Measurements from ENCODE around the gene CD38.

Gene CD38

GRCh38 chr4:15832523-15833451 is 54.7 kb downstream of the CD38 start:
- no peak overlapping the region for H2AFZ ChIP-seq (ENCODE audit: low read length)
- no peak overlapping the region for H2BK15ac ChIP-seq (ENCODE audit: low read length)
- H3K4ac ChIP-seq (ENCODE audit: low read length): no peak overlapping the region
- no peak overlapping the region for H3K4me2 ChIP-seq (ENCODE audit: insufficient read depth, low read length, poor library complexity, severe bottlenecking)
- no peak overlapping the region for H3K27ac ChIP-seq (replicated peaks; ENCODE audit: low read length)
- H2BK5ac ChIP-seq (ENCODE audit: low read length): no peak overlapping the region
- peaks cover 0 to 1% of the 10 kb centered on the region in 2 donors for H3K9me3 ChIP-seq (replicated peaks in 1 of 2; ENCODE audit: control insufficient read depth in 2 of 2, insufficient read depth in 1 of 2, low read depth in 1 of 2, low read length in 2 of 2)
- no peak overlapping the region for H4K91ac ChIP-seq (ENCODE audit: low read depth, low read length, poor library complexity)
- no peak overlapping the region for H3K14ac ChIP-seq (ENCODE audit: low read length)
- no peak overlapping the region for H3K23ac ChIP-seq (ENCODE audit: low read depth, low read length, poor library complexity)
- no peak overlapping the region for H3K9ac ChIP-seq (ENCODE audit: low read depth, low read length, poor library complexity)
- peaks cover 2% of the 10 kb centered on the region for H3K79me1 ChIP-seq (ENCODE audit: low read depth, low read length)
- no peak overlapping the region for H4K8ac ChIP-seq (ENCODE audit: low read depth, low read length)
- peak overlapping the region in 1 of 2 donors; percentile 6 for H3K4me3 ChIP-seq (ENCODE audit: low read length in 2 of 2)
- no peak for DNase-seq (ENCODE audit: low spot score)
- H3K36me3 ChIP-seq (replicated peaks in 1 of 2; ENCODE audit: control insufficient read depth in 2 of 2, insufficient read depth in 2 of 2, low read length in 2 of 2): no peaks in the 10 kb centered on the region
- no peaks in the 10 kb centered on the region for H3K4me1 ChIP-seq (ENCODE audit: control insufficient read depth in 2 of 2, insufficient read depth in 1 of 2, low read depth in 1 of 2, low read length in 2 of 2)
- no peak overlapping the region for H2BK12ac ChIP-seq (ENCODE audit: low read length)
- WGBS, 2 donors (ENCODE audit: extremely low coverage in 2 of 2, insufficient read length in 2 of 2, insufficient replicate concordance in 1 of 2): no CpG with 5 or more reads among the region's 3 CpGs
- no peaks in the 10 kb centered on the region for H3K27me3 ChIP-seq (ENCODE audit: control insufficient read depth in 3 of 3, insufficient read depth in 3 of 3, low read depth in 1 of 3, low read length in 3 of 3)
- no peak overlapping the region for H2BK120ac ChIP-seq (ENCODE audit: low read depth, low read length)
- H2AK5ac ChIP-seq (ENCODE audit: low read depth, low read length): no peak overlapping the region
- no peak overlapping the region for H3K18ac ChIP-seq (ENCODE audit: low read length)

- H3K79me1 ChIP-seq (ENCODE audit: low read depth, low read length): peaks cover 2% of the 10 kb centered on the region
- H4K8ac ChIP-seq (ENCODE audit: low read depth, low read length): no peak overlapping the region
- no CpG with 5 or more reads among the region's 1 CpG for WGBS, 2 donors (ENCODE audit: extremely low coverage in 2 of 2, insufficient read length in 2 of 2, insufficient replicate concordance in 1 of 2)
- no peak overlapping the region for H2BK120ac ChIP-seq (ENCODE audit: low read depth, low read length)
- H3K9ac ChIP-seq (ENCODE audit: low read depth, low read length, poor library complexity): no peak overlapping the region
- H4K91ac ChIP-seq (ENCODE audit: low read depth, low read length, poor library complexity): no peak overlapping the region
- H2BK5ac ChIP-seq (ENCODE audit: low read length): no peak overlapping the region
- H3K4me3 ChIP-seq (ENCODE audit: low read length in 2 of 2): no peak overlapping the region
- peaks cover 0 to 1% of the 10 kb centered on the region in 2 donors for H3K9me3 ChIP-seq (replicated peaks in 1 of 2; ENCODE audit: control insufficient read depth in 2 of 2, insufficient read depth in 1 of 2, low read depth in 1 of 2, low read length in 2 of 2)
- H2BK15ac ChIP-seq (ENCODE audit: low read length): no peak overlapping the region
- H3K27me3 ChIP-seq (ENCODE audit: control insufficient read depth in 3 of 3, insufficient read depth in 3 of 3, low read depth in 1 of 3, low read length in 3 of 3): no peaks in the 10 kb centered on the region
- H3K4ac ChIP-seq (ENCODE audit: low read length): no peak overlapping the region
- no peak overlapping the region for H3K4me2 ChIP-seq (ENCODE audit: insufficient read depth, low read length, poor library complexity, severe bottlenecking)
- H3K18ac ChIP-seq (ENCODE audit: low read length): no peak overlapping the region
- H3K36me3 ChIP-seq (replicated peaks in 1 of 2; ENCODE audit: control insufficient read depth in 2 of 2, insufficient read depth in 2 of 2, low read length in 2 of 2): no peaks in the 10 kb centered on the region
- H2AFZ ChIP-seq (ENCODE audit: low read length): no peak overlapping the region
- no peak overlapping the region for H3K14ac ChIP-seq (ENCODE audit: low read length)
- peaks cover 0 to 2% of the 10 kb centered on the region in 2 donors for H3K4me1 ChIP-seq (ENCODE audit: control insufficient read depth in 2 of 2, insufficient read depth in 1 of 2, low read depth in 1 of 2, low read length in 2 of 2)
- no peak overlapping the region for H2AK5ac ChIP-seq (ENCODE audit: low read depth, low read length)
- no peak overlapping the region for H2BK12ac ChIP-seq (ENCODE audit: low read length)
- no peak overlapping the region for H3K27ac ChIP-seq (replicated peaks; ENCODE audit: low read length)
- no peak overlapping the region for H3K23ac ChIP-seq (ENCODE audit: low read depth, low read length, poor library complexity)
- no peak for DNase-seq (ENCODE audit: low spot score)
Measured at GRCh38 chr4:15833801-15834200, 55.7 kb downstream of the CD38 start.

GRCh38 chr4:15836362-15836761 is 58.2 kb downstream of the CD38 start:
- H3K4ac ChIP-seq (ENCODE audit: low read length): no peak overlapping the region
- no peak overlapping the region for H3K4me3 ChIP-seq (ENCODE audit: low read length in 2 of 2)
- H4K91ac ChIP-seq (ENCODE audit: low read depth, low read length, poor library complexity): no peak overlapping the region
- no peak for DNase-seq (ENCODE audit: low spot score)
- no peak overlapping the region for H2AK5ac ChIP-seq (ENCODE audit: low read depth, low read length)
- H3K9ac ChIP-seq (ENCODE audit: low read depth, low read length, poor library complexity): no peak overlapping the region
- H2BK15ac ChIP-seq (ENCODE audit: low read length): no peak overlapping the region
- no peaks in the 10 kb centered on the region for H3K9me3 ChIP-seq (replicated peaks in 1 of 2; ENCODE audit: control insufficient read depth in 2 of 2, insufficient read depth in 1 of 2, low read depth in 1 of 2, low read length in 2 of 2)
- no peak overlapping the region for H3K14ac ChIP-seq (ENCODE audit: low read length)
- H3K23ac ChIP-seq (ENCODE audit: low read depth, low read length, poor library complexity): no peak overlapping the region
- H3K4me2 ChIP-seq (ENCODE audit: insufficient read depth, low read length, poor library complexity, severe bottlenecking): no peak overlapping the region
- H3K27ac ChIP-seq (replicated peaks; ENCODE audit: low read length): no peak overlapping the region
- no peak overlapping the region for H2AFZ ChIP-seq (ENCODE audit: low read length)
- H3K79me1 ChIP-seq (ENCODE audit: low read depth, low read length): peaks cover 2% of the 10 kb centered on the region
- H3K4me1 ChIP-seq (ENCODE audit: control insufficient read depth in 2 of 2, insufficient read depth in 1 of 2, low read depth in 1 of 2, low read length in 2 of 2): peaks cover 0 to 2% of the 10 kb centered on the region in 2 donors
- no peak overlapping the region for H3K18ac ChIP-seq (ENCODE audit: low read length)
- H2BK5ac ChIP-seq (ENCODE audit: low read length): no peak overlapping the region
- no peaks in the 10 kb centered on the region for H3K36me3 ChIP-seq (replicated peaks in 1 of 2; ENCODE audit: control insufficient read depth in 2 of 2, insufficient read depth in 2 of 2, low read length in 2 of 2)
- H2BK12ac ChIP-seq (ENCODE audit: low read length): no peak overlapping the region
- H4K8ac ChIP-seq (ENCODE audit: low read depth, low read length): no peak overlapping the region
- no peaks in the 10 kb centered on the region for H3K27me3 ChIP-seq (ENCODE audit: control insufficient read depth in 3 of 3, insufficient read depth in 3 of 3, low read depth in 1 of 3, low read length in 3 of 3)
- no peak overlapping the region for H2BK120ac ChIP-seq (ENCODE audit: low read depth, low read length)

GRCh38 chr4:15837591-15837990 is 59.5 kb downstream of the CD38 start:
- Histone ChIP-seq H3K14ac (ENCODE audit: low read length) (no peak overlapping the region), H3K9me3 (replicated peaks in 1 of 2; ENCODE audit: control insufficient read depth in 2 of 2, insufficient read depth in 1 of 2, low read depth in 1 of 2, low read length in 2 of 2) (no peaks in the 10 kb centered on the region), H3K4ac (ENCODE audit: low read length) (no peak overlapping the region), H3K27me3 (ENCODE audit: control insufficient read depth in 3 of 3, insufficient read depth in 3 of 3, low read depth in 1 of 3, low read length in 3 of 3) (no peaks in the 10 kb centered on the region), H2BK5ac (ENCODE audit: low read length) (no peak overlapping the region), H4K91ac (ENCODE audit: low read depth, low read length, poor library complexity) (no peak overlapping the region), H3K18ac (ENCODE audit: low read length) (no peak overlapping the region), H3K4me2 (ENCODE audit: insufficient read depth, low read length, poor library complexity, severe bottlenecking) (no peak overlapping the region), H3K79me1 (ENCODE audit: low read depth, low read length) (peaks cover 2% of the 10 kb centered on the region), H3K9ac (ENCODE audit: low read depth, low read length, poor library complexity) (no peak overlapping the region), H2BK120ac (ENCODE audit: low read depth, low read length) (no peak overlapping the region), H2BK15ac (ENCODE audit: low read length) (no peak overlapping the region), H3K4me1 (ENCODE audit: control insufficient read depth in 2 of 2, insufficient read depth in 1 of 2, low read depth in 1 of 2, low read length in 2 of 2) (peaks cover 0 to 2% of the 10 kb centered on the region in 2 donors), H3K27ac (replicated peaks; ENCODE audit: low read length) (no peak overlapping the region), H3K4me3 (ENCODE audit: low read length in 2 of 2) (no peak overlapping the region), H3K23ac (ENCODE audit: low read depth, low read length, poor library complexity) (no peak overlapping the region), H2AFZ (ENCODE audit: low read length) (no peak overlapping the region), H3K36me3 (replicated peaks in 1 of 2; ENCODE audit: control insufficient read depth in 2 of 2, insufficient read depth in 2 of 2, low read length in 2 of 2) (no peaks in the 10 kb centered on the region), H2BK12ac (ENCODE audit: low read length) (no peak overlapping the region), H4K8ac (ENCODE audit: low read depth, low read length) (no peak overlapping the region), H2AK5ac (ENCODE audit: low read depth, low read length) (no peak overlapping the region)
- WGBS, 2 donors (ENCODE audit: extremely low coverage in 2 of 2, insufficient read length in 2 of 2, insufficient replicate concordance in 1 of 2): no CpG with 5 or more reads among the region's 1 CpG
- DNase-seq (ENCODE audit: low spot score): no peak
